Activated naive CD4-positive, alpha-beta T cell treated with anti-CD3 and anti-CD28 coated beads for 36 hours (primary cell): ENCODE data around the gene ZFP69B. TPM values are rescaled to one million over a fixed set of nuclear protein-coding genes. Genes with fewer than 3 reads are reported as not detected.

ENCODE experiments used
- CTCF ChIA-PET: fragments of 350-600 bp; sonication (Branson Sonifier 250); formaldehyde crosslinking; loops from one replicate; lab custom pipeline; 2021; ENCODE audit warnings: antibody characterized with exemption; lab: Charles Lee
- DNase-seq: peaks from one replicate; pipeline ENCODE4 v3.0.0-alpha.2; 2020
- H3K27ac Mint-ChIP-seq: one replicate; pipeline ENCODE4 v1.8.0; 2021; ENCODE audit warnings: mild to moderate bottlenecking, mixed read lengths
- H3K27me3 Mint-ChIP-seq: one replicate; pipeline ENCODE4 v1.8.0; 2021; ENCODE audit warnings: low read depth, mixed read lengths
- H3K36me3 Mint-ChIP-seq: one replicate; pipeline ENCODE4 v1.8.0; 2021; ENCODE audit warnings: low read depth, mixed read lengths
- H3K4me1 Mint-ChIP-seq: one replicate; pipeline ENCODE4 v1.8.0; 2021; ENCODE audit warnings: low read depth, mixed read lengths
- H3K4me3 Mint-ChIP-seq: one replicate; pipeline ENCODE4 v1.8.0; 2021; ENCODE audit warnings: mild to moderate bottlenecking, moderate library complexity, mixed read lengths
- H3K9me3 Mint-ChIP-seq: one replicate; pipeline ENCODE4 v1.8.0; 2021; ENCODE audit warnings: mixed read lengths
- intact Hi-C: fragments of 100-400 bp; cut with micrococcal nuclease; formaldehyde crosslinking; loops from one replicate; pipeline ENCODE4 v1.15.1; 2023
- total RNA-seq, 2 experiments: library from RNA; stranded (reverse); gene quantifications; one replicate each; pipeline ENCODE4 v1.2.3, GENCODE V29; 2021

Gene ZFP69B
- total RNA-seq, 2 experiments from 2014 or later: 11.2 to 11.3 TPM

DNA sequence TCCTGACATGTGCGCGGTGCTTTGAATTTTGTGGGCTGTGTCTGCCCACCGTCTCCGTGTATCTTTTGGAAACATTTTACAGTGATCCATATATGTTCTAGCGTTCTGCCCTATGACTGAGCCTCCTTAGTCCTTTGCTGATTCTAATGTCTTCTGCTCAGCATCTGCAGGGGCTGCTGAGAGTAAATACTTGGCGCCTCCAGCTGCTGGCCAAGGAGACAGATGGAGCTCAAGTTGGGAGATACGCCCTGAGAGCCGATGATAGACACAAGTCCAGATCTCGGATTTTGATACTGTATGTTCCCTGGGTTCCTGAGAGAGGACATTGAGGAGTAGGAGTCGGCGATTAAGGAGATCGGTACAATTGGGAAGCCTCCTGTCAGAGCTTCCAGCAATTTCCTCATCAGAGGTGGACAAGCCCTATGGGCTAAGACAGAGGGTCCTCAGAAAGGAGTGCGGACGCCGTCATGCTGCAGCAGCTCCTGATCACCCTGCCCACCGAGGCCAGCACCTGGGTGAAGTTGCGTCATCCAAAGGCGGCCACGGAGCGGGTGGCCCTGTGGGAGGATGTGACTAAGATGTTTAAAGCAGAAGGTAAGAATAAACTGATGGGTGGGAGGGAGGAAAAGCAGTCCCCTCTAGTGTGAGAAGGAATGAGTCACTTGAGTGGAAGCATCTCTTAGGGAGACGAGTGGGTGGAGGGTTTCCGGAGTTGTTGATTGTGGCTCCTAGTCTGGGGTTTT is 390 bp downstream of the ZFP69B start:
- Mint-ChIP-seq H3K36me3 (peaks cover 51% of the 10 kb centered on the region), H3K27me3 (no peaks in the 10 kb centered on the region), H3K4me1 (peaks cover 34% of the 10 kb centered on the region), H3K27ac (peak overlapping the region; percentile 93), H3K4me3 (peak overlapping the region; percentile 80), H3K9me3 (peaks cover 45% of the 10 kb centered on the region)
- intact Hi-C loops: loop anchor here (1.0 to 2.0 kb wide), 10 partner anchors 27 to 391 kb away; partner anchors contain the start of genes EXO5, NFYC, ZFP69 and ZMPSTE24
- peak; percentile 92 for DNase-seq
- CTCF ChIA-PET: interaction anchor here (0.7 to 2.1 kb wide), 3 partner anchors 13 to 376 kb away, joined by 3 to 10 read pairs (median 3); no protein-coding TSS in a partner anchor

- Mint-ChIP-seq H3K4me3 (peak overlapping the region; percentile 80), H3K36me3 (peaks cover 52% of the 10 kb centered on the region), H3K9me3 (peaks cover 45% of the 10 kb centered on the region), H3K27ac (peak overlapping the region; percentile 93), H3K27me3 (no peaks in the 10 kb centered on the region), H3K4me1 (peaks cover 34% of the 10 kb centered on the region)
- DNase-seq: no peak
- intact Hi-C loops: loop anchor here (1.0 to 2.0 kb wide), 9 partner anchors 26 to 240 kb away; partner anchors contain the start of genes EXO5, NFYC, ZFP69 and ZMPSTE24
- CTCF ChIA-PET: interaction anchor here (0.7 to 2.1 kb wide), 4 partner anchors 13 to 416 kb away, joined by 3 to 10 read pairs (median 3); no protein-coding TSS in a partner anchor
Measured at GRCh38 chr1:40451238-40451585, 936 bp downstream of the ZFP69B start.

DNA sequence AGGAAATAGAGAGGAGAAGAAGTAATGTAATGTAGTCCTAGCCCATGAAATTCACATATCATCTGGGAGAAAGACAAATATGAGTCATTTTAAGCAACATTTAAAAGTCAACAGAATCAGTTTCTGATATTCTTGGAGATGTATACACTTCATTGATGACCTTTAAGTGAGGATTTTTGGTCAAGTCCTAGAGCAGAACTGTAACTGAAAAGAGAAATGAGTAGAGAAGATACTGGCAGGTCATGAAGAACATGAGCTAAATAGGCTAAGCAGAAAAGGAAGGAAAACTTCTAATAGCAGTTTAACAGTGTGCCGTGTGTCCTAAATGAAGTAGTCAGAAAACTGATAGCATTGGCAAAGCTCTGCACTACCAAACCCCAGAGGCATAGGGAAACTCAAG is 4.6 kb downstream of the ZFP69B start:
- intact Hi-C loops: no loop called here
- Mint-ChIP-seq H3K4me1 (peaks cover 27% of the 10 kb centered on the region), H3K4me3 (no peak overlapping the region), H3K9me3 (peaks cover 71% of the 10 kb centered on the region), H3K36me3 (peaks cover 86% of the 10 kb centered on the region), H3K27me3 (no peaks in the 10 kb centered on the region), H3K27ac (peak overlapping the region; percentile 77)
- no peak for DNase-seq
- CTCF ChIA-PET: interaction anchor here (0.6 kb wide), 1 partner anchor 29 kb away, joined by 3 read pairs; no protein-coding TSS in a partner anchor

DNA sequence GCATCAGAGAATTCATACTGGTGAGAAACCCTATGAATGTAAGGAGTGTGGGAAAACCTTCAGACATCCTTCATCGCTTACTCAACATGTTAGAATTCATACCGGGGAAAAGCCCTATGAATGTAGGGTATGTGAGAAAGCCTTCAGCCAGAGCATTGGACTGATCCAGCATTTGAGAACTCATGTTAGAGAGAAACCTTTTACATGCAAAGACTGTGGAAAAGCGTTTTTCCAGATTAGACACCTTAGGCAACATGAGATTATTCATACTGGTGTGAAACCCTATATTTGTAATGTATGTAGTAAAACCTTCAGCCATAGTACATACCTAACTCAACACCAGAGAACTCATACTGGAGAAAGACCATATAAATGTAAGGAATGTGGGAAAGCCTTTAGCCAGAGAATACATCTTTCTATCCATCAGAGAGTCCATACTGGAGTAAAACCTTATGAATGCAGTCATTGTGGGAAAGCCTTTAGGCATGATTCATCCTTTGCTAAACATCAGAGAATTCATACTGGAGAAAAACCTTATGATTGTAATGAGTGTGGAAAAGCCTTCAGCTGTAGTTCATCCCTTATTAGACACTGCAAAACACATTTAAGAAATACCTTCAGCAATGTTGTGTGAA is 12.8 kb downstream of the ZFP69B start:
- intact Hi-C loops: no loop called here
- no peak for DNase-seq
- H3K9me3 Mint-ChIP-seq: peaks cover 75% of the 10 kb centered on the region
- no peak overlapping the region for H3K4me3 Mint-ChIP-seq
- CTCF ChIA-PET: no interaction called here
- no peak overlapping the region for H3K27ac Mint-ChIP-seq
- peaks cover 92% of the 10 kb centered on the region for H3K36me3 Mint-ChIP-seq
- H3K27me3 Mint-ChIP-seq: no peaks in the 10 kb centered on the region
- H3K4me1 Mint-ChIP-seq: no peaks in the 10 kb centered on the region

DNA sequence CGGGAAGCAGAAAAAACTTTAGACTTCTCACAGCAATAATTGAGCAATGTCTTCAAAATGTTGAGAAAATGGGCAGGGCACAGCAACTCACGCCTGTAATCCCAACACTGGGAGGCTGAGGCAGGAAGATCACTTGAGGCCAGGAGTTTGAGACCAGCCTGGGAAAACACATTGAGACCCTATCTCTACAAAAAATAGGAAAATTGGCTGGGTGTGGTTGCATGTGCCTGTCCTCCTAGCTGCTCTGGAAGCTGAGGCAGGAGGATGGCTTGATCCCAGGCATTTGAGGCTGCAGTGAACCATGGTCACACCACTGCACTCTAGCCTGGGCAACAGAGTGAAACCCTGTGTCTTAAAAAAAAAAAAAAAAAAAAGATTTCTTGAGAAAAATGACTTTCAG is 19.1 kb downstream of the ZFP69B start:
- CTCF ChIA-PET: no interaction called here
- H3K9me3 Mint-ChIP-seq: peaks cover 85% of the 10 kb centered on the region
- H3K4me3 Mint-ChIP-seq: no peak overlapping the region
- H3K27me3 Mint-ChIP-seq: no peaks in the 10 kb centered on the region
- intact Hi-C loops: no loop called here
- H3K27ac Mint-ChIP-seq: no peak overlapping the region
- H3K36me3 Mint-ChIP-seq: peaks cover 52% of the 10 kb centered on the region
- DNase-seq: no peak
- H3K4me1 Mint-ChIP-seq: no peaks in the 10 kb centered on the region

DNA sequence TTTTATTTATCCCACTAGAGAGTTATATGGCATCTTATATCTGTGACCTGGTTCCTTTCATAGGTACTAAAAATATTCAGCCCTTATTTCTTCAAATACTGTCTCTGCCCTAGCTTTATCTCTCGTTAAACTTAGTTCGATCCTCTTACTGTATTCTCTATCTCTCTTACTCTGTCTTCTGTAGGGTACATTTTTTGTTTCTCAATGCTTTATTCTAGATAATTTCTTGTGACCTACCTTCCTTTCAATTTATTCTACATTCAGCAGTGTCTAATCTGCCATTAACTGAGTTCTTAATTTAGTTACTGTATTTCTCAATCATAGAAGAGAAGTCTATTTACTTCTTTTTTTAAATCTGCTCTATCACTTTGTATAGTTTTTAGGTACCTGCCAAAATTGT is 25.0 kb downstream of the ZFP69B start:
- peaks cover 20% of the 10 kb centered on the region for H3K4me1 Mint-ChIP-seq
- no peaks in the 10 kb centered on the region for H3K27me3 Mint-ChIP-seq
- H3K36me3 Mint-ChIP-seq: peaks cover 31% of the 10 kb centered on the region
- DNase-seq: no peak
- CTCF ChIA-PET: no interaction called here
- H3K27ac Mint-ChIP-seq: no peak overlapping the region
- peaks cover 50% of the 10 kb centered on the region for H3K9me3 Mint-ChIP-seq
- intact Hi-C loops: no loop called here
- no peak overlapping the region for H3K4me3 Mint-ChIP-seq

DNA sequence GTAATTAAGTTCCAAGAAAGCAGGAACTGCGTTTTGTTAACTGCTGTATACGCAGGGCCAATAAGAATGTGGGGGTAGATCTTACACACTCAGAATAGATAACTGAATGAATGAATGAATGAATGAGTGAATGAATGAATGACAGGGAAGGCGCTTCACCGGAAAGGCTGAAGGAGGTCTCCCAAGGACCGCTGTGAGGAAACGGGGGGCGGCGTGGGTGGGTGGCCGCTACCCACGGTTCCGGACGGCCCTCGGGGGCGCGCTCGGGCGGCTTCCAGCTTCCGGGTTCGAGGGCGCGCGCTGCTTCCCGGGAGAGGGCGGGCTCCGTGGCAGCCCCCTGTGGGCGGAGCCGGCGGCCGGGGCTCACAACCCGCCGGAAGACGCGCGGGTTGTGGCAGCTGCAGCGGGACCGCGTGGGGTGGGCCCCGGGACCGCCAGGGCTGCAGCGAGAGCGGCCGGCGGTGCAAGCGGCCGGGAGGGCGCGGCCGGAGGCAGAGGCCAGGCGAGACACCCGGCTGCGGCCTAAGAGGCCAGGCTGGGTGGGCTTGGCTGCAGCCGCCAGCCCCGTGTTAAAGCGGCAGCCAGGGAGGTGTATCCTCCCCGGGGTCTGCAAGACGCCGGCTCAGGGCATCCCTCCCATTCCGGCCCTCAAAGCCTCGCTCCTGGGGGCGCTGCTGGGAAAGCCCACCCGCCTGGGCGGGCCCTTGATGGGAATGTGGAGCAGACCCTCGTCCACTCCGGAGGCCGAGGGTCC is 26.8 kb downstream of the ZFP69B start, which contains the start of gene ZFP69:
Gene ZFP69 (plus strand): TSS at position 367 of the 754 bp plus-strand sequence. CDS start 2,072 bp downstream, outside the sequence.
- intact Hi-C loops: loop anchor here (1.0 kb wide), 2 partner anchors 26 to 31 kb away; partner anchors contain the start of gene EXO5
- peaks cover 20% of the 10 kb centered on the region for H3K4me1 Mint-ChIP-seq
- peak within 1 kb of the TSS; percentile 60 for H3K27ac Mint-ChIP-seq
- DNase-seq: peak; percentile 72
- H3K9me3 Mint-ChIP-seq: peaks cover 36% of the 10 kb centered on the region
- CTCF ChIA-PET: interaction anchor here (1.4 to 1.5 kb wide), 2 partner anchors 56 to 138 kb away, joined by 3 to 8 read pairs; no protein-coding TSS in a partner anchor
- peaks cover 40% of the 10 kb centered on the region for H3K36me3 Mint-ChIP-seq
- no peaks in the 10 kb centered on the region for H3K27me3 Mint-ChIP-seq
- peak within 1 kb of the TSS; percentile 83 for H3K4me3 Mint-ChIP-seq

DNA sequence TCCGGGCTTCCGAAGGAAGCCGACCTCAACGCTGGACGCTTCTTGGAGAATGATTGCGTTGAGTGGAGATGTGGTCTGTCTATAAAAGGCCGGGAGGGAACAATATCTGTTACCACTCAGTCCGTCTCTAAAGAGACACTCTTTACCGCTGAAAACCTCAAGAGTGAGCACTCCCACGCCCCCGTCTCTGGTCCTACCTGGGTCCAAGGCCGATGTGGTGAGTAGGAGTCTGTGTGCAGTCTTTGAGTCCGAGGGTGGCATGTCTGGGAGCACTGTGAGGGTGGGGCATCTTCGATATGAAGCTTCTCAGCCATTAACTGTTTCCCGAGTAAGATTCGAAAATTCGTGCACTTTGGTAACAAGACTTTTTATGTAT is 27.4 kb downstream of the ZFP69B start:
- no peaks in the 10 kb centered on the region for H3K27me3 Mint-ChIP-seq
- H3K27ac Mint-ChIP-seq: peak overlapping the region; percentile 60
- CTCF ChIA-PET: interaction anchor here (1.4 to 1.5 kb wide), 2 partner anchors 55 to 139 kb away, joined by 3 to 8 read pairs; no protein-coding TSS in a partner anchor
- H3K36me3 Mint-ChIP-seq: peaks cover 46% of the 10 kb centered on the region
- intact Hi-C loops: loop anchor here (1.0 kb wide), 2 partner anchors 26 to 31 kb away; partner anchors contain the start of gene EXO5
- H3K4me1 Mint-ChIP-seq: peaks cover 20% of the 10 kb centered on the region
- peaks cover 38% of the 10 kb centered on the region for H3K9me3 Mint-ChIP-seq
- H3K4me3 Mint-ChIP-seq: peak overlapping the region; percentile 83
- DNase-seq: peak; percentile 22

GRCh38 chr1:40478276-40478675 is 28.0 kb downstream of the ZFP69B start:
- DNase-seq: no peak
- H3K4me3 Mint-ChIP-seq: peak overlapping the region; percentile 83
- intact Hi-C loops: no loop called here
- CTCF ChIA-PET: interaction anchor here (0.8 to 1.5 kb wide), 3 partner anchors 55 to 400 kb away, joined by 3 to 8 read pairs (median 3); no protein-coding TSS in a partner anchor
- peaks cover 36% of the 10 kb centered on the region for H3K9me3 Mint-ChIP-seq
- peaks cover 50% of the 10 kb centered on the region for H3K36me3 Mint-ChIP-seq
- peaks cover 20% of the 10 kb centered on the region for H3K4me1 Mint-ChIP-seq
- no peak overlapping the region for H3K27ac Mint-ChIP-seq
- no peaks in the 10 kb centered on the region for H3K27me3 Mint-ChIP-seq

DNA sequence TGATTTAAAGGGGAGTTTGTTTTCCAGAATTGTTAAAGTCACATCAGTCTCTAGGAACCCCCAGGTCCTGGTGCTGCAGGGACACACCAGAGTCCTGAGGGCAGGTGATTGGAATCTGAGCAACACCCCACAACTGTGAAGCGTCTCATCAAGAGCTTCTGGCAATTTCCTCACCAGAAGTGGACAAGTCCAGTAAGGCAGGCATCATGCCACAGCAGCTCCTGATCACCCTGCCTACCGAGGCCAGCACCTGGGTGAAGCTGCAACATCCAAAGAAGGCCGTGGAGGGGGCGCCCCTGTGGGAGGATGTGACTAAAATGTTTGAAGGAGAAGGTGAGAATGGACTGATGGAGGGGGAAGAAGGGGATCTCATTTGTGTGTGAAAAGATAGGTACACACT is 28.9 kb downstream of the ZFP69B start:
- CTCF ChIA-PET: no interaction called here
- Mint-ChIP-seq H3K36me3 (peaks cover 55% of the 10 kb centered on the region), H3K9me3 (peaks cover 34% of the 10 kb centered on the region), H3K27ac (no peak overlapping the region), H3K27me3 (no peaks in the 10 kb centered on the region), H3K4me1 (peaks cover 20% of the 10 kb centered on the region), H3K4me3 (no peak overlapping the region)
- DNase-seq: peak; percentile 45
- intact Hi-C loops: no loop called here

- no peak overlapping the region for H3K27ac Mint-ChIP-seq
- H3K36me3 Mint-ChIP-seq: peaks cover 74% of the 10 kb centered on the region
- intact Hi-C loops: no loop called here
- no peak for DNase-seq
- peaks cover 5% of the 10 kb centered on the region for H3K4me1 Mint-ChIP-seq
- H3K9me3 Mint-ChIP-seq: peaks cover 62% of the 10 kb centered on the region
- H3K4me3 Mint-ChIP-seq: no peak overlapping the region
- H3K27me3 Mint-ChIP-seq: no peaks in the 10 kb centered on the region
- CTCF ChIA-PET: no interaction called here
Measured at GRCh38 chr1:40495315-40495903, 45.1 kb downstream of the ZFP69B start.
